Inflammatory macrophage treated with lipopolysaccharide for 1 hour (primary cell): ENCODE results near the gene PHF24.
"Not testable (repeated sequence)": the region's sequence is repeated elsewhere in the genome, so short reads cannot be mapped to it uniquely, and the experiment has no call there.

Source experiments
- DNase-seq, 2 donors: peaks; one replicate each; pipeline ENCODE4 v3.0.0-alpha.2; 2020 to 2022

The PHF24 gene

GRCh38 chr9:34998266-34998665 lies 40.2 kb downstream of the PHF24 start:
- DNase-seq, result no peak

GRCh38 chr9:34999576-34999975 lies 41.5 kb downstream of the PHF24 start:
- DNase-seq, result no peak

- DNase-seq, result no peak
Measured at GRCh38 chr9:35000535-35001284, 42.6 kb downstream of the PHF24 start.

- DNase-seq, result no peak
Measured at GRCh38 chr9:35001285-35001677, 43.2 kb downstream of the PHF24 start.

GRCh38 chr9:35001803-35002502 lies 43.9 kb downstream of the PHF24 start:
- DNase-seq, result no peak

GRCh38 chr9:35002623-35003022 lies 44.5 kb downstream of the PHF24 start:
- DNase-seq, result no peak

GRCh38 chr9:35004299-35004698 lies 46.2 kb downstream of the PHF24 start:
- not testable (repeated sequence) for DNase-seq

GRCh38 chr9:35010351-35010958 lies 52.4 kb downstream of the PHF24 start:
- DNase-seq, result no peak

- DNase-seq, result no peak
Measured at GRCh38 chr9:35014517-35014916, 56.4 kb downstream of the PHF24 start.

GRCh38 chr9:35023443-35023842 lies 65.4 kb downstream of the PHF24 start:
- not testable (repeated sequence) for DNase-seq

GRCh38 chr9:35026671-35027070 lies 68.6 kb downstream of the PHF24 start:
- no peak for DNase-seq

GRCh38 chr9:35027374-35027773 lies 69.3 kb downstream of the PHF24 start:
- DNase-seq, result no peak

- no peak for DNase-seq
Measured at GRCh38 chr9:35027860-35028259, 69.8 kb downstream of the PHF24 start.

- no peak for DNase-seq
Measured at GRCh38 chr9:35028341-35028740, 70.3 kb downstream of the PHF24 start.

GRCh38 chr9:35029241-35029640 lies 71.2 kb downstream of the PHF24 start:
- DNase-seq, result no peak

- no peak for DNase-seq
Measured at GRCh38 chr9:35029852-35030251, 71.8 kb downstream of the PHF24 start.
